ENCODE results near the gene INPP5D.

DNA sequence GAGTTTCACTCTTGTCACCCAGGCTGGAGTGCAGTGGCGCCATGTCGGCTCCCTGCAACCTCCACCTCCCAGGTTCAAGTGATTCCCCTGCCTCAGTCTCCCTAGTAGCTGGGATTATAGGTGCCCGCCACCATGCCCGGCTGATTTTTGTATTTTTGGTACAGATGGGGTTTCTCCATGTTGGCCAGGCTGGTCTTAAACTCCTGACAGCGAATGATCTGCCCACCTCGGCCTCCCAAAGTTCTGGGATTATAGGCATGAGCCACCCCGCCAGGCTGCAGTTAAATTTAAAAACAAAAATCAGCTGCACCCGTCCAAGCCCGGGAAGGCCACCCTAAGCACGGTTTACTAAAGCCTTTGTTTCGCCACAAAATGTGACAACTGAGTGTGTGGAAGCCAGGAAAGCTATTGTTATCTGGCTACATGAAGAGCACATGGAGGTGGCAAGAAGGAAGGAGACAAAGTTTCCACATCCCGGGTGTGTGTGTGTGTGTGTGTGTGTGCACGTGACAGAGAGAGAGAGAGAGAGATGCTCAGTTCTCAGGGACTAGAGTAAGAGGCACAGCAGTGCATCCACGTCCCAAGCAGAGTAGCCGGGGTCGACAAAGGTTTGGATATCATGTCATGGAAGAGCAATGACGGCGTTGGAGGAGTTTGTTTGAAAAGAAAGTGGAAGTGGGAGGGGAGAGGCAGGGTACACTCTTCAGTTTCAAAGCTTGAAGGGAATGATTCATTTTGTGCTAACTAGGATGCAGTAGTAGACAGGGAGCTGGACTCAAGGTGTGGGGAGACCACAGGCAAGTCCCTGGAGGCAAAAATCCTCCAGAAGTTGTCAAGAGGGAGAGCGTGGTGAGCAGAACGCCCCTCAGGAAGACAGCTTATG is 20.1 kb downstream of the INPP5D start:
- TF ChIP-seq, protein P1, sequence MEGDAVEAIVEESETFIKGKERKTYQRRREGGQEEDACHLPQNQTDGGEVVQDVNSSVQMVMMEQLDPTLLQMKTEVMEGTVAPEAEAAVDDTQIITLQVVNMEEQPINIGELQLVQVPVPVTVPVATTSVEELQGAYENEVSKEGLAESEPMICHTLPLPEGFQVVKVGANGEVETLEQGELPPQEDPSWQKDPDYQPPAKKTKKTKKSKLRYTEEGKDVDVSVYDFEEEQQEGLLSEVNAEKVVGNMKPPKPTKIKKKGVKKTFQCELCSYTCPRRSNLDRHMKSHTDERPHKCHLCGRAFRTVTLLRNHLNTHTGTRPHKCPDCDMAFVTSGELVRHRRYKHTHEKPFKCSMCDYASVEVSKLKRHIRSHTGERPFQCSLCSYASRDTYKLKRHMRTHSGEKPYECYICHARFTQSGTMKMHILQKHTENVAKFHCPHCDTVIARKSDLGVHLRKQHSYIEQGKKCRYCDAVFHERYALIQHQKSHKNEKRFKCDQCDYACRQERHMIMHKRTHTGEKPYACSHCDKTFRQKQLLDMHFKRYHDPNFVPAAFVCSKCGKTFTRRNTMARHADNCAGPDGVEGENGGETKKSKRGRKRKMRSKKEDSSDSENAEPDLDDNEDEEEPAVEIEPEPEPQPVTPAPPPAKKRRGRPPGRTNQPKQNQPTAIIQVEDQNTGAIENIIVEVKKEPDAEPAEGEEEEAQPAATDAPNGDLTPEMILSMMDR (IDR thresholded peaks at IDR 0.05): no peak
- TF ChIP-seq POLR2A (IDR thresholded peaks at IDR 0.05): no peak
